DMS153 treated with DMSO at 0.1 percent for 48 hours (cell line): Measurements from ENCODE around the gene LBHD2.

Source experiments
- DNase-seq: peaks from one replicate; lab custom pipeline; 2025; ENCODE audit not compliant: unreplicated experiment; lab: John Stamatoyannopoulos, UW

The LBHD2 gene

GRCh38 chr14:103068351-103069073 is 15.5 kb upstream of the LBHD2 start:
- DNase-seq = no peak

GRCh38 chr14:103070263-103070885 is 13.6 kb upstream of the LBHD2 start:
- no peak for DNase-seq

GRCh38 chr14:103070971-103071542 is 13.0 kb upstream of the LBHD2 start:
- no peak for DNase-seq

GRCh38 chr14:103071544-103072251 is 12.3 kb upstream of the LBHD2 start:
- no peak for DNase-seq

GRCh38 chr14:103072595-103073366 is 11.2 kb upstream of the LBHD2 start:
- DNase-seq = no peak

- no peak for DNase-seq
Measured at GRCh38 chr14:103073367-103073875, 10.6 kb upstream of the LBHD2 start.

- DNase-seq = no peak
Measured at GRCh38 chr14:103073876-103074728, 9.9 kb upstream of the LBHD2 start.

- no peak for DNase-seq
Measured at GRCh38 chr14:103074729-103075367, 9.2 kb upstream of the LBHD2 start.

GRCh38 chr14:103078420-103078749 is 5.6 kb upstream of the LBHD2 start:
- peak; percentile 21 for DNase-seq

GRCh38 chr14:103078860-103079587 is 5.0 kb upstream of the LBHD2 start:
- DNase-seq = no peak

- no peak for DNase-seq
Measured at GRCh38 chr14:103081951-103082350, 2.1 kb upstream of the LBHD2 start.

GRCh38 chr14:103085106-103086091 is 1.4 kb downstream of the LBHD2 start:
- DNase-seq = no peak

- no peak for DNase-seq
Measured at GRCh38 chr14:103086771-103087342, 2.8 kb downstream of the LBHD2 start.

- no peak for DNase-seq
Measured at GRCh38 chr14:103087343-103087835, 3.4 kb downstream of the LBHD2 start.

GRCh38 chr14:103088921-103089320 is 4.9 kb downstream of the LBHD2 start:
- DNase-seq = no peak

- DNase-seq = no peak
Measured at GRCh38 chr14:103089386-103090335, 5.7 kb downstream of the LBHD2 start.
